ENCODE data around the gene RAB12.
A peak's percentile ranks its signal among the peaks of the same experiment; 100 is the strongest.
"Not testable (repeated sequence)": the region's sequence is repeated elsewhere in the genome, so short reads cannot be mapped to it uniquely, and the experiment has no call there.

Gene RAB12

DNA sequence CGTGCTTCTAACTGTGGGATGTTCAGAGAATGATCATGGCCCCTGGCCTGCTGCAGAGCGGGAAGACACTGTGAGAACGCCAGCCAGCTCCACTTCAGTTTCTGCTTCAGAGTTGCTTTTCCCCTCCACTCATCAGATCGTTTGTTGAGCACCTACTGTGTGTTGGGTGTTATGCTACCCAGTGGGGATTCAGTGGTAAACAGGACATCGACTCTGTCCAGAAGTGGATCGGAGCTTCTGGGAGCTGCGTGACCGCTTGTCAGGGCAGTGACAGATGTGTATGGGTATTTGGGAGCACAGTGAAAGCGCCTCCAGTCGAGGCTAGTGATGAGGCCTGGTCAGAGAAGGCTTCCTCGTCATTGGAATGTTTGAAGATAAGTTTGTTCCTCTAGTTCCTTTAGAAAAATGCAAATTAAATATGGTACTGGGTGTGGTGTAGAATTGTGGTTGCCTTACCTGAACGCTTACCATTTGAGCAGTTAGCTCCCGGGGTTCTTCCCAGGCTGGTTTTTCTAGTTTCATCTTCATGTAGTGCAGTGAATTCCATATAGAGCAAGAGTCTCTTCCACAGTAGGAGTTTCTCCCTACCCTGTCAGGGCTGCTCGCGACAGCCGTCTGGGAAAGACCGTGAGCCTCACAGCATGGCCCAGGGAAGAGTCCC lies 2.8 kb downstream of the RAB12 start:
- DNase-seq (ENCODE audit: low spot score), result no peak

DNA sequence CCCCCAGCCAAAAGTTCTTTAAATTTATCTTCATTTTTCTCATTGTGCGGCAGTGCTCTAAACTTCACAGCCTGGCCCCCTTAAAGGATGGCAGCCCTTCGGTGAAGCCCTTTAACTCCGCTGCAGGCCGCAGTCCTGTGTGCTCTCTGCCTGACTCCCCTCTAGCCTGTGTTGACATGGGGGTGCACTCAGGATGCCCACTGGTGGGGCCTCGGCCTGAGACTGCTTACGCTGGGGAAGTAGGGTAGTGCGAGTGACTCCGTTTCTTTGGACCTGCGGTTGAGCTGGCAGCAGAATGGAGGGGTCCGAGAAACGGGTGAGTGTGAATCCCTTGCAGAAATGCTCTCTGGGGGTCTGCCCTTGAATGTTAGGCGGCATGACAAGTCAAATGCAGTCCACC lies 5.6 kb downstream of the RAB12 start:
- no peak for DNase-seq (ENCODE audit: low spot score)

DNA sequence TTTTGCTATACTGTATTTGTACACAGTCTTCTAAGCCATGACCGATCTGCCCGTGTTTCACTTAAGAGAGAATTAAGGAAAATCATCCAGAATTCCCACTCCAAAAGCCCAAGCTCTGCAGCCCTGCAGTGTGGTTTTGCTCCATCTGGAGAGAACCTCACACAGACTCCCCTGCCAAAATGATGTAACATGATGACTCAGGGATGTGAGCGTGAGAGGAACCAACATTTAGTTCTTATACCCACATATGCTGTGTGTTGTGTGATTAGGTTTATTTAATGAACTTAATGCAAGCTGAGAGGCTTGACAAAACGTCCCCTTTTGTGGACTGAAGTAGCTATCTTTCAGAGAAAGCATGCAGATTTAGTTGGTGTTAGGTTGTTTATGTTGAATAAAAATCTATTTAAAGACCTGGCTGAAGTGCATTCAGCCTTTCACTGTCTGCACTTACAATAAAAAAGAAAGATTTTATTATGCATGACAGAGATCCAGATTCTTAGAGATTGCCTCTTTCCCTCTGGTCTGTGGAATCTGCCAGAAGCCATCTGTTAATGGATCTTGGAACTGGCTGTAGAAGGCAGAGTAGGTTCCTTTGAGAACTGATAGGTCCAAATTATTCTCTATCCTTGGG lies 6.3 kb downstream of the RAB12 start:
- peak; percentile 45 for DNase-seq (ENCODE audit: low spot score)

DNA sequence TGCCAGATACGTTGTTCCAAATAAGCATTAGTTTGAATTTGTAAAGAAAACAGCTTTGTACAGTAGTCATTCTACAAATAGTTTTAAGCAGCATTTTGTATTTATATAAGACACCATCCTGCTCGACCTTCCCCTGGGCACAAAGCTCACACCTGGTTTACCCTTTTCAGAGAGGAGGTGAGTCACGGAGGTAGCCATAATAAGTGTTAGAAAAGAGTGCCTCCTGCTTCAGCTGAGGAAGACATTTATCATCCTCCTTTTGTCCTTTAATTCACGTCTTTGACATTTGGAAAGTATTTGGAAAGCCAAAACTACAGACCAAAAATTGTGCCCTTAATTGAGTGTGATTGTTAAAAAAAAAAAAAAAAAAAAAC lies 6.8 kb downstream of the RAB12 start:
- no peak for DNase-seq (ENCODE audit: low spot score)

DNA sequence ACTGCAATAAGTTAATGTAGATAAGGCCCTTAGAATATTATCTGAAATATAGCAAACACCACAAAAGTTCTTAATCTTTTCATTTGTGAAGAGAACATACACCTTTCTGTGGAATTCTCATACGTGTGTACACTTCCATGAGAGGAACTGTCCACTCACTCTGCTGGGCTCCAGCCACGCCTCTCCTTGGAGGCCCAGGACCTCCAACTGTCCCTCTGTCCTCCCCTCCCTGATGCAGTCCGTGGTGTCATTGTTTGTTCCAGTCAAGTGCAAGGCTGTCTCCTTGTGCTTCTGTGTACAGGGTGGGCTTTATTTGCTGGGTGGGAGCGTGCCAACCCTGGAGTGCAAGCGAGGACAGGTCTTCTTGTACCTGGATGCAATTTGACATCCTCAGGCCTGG lies 8.7 kb downstream of the RAB12 start:
- no peak for DNase-seq (ENCODE audit: low spot score)

DNA sequence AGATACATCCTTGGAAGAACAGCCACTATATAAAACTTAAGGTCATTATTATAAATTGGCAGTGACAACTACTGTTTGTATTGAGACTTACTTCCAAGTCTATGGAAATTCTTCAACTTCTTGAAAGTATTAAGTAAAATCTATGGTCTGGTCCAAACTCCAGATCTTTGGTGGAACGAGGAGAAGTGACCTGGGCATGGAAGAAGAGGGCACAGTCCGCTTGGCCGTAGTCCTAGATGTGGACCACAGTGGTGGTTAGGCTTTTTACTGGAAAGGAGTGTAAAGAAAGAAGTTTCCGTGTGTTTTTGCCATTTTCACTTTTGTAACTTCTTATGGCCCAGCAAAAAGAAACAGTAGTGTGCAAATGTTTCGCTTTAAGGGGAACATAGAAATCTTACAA lies 9.8 kb downstream of the RAB12 start:
- no peak for DNase-seq (ENCODE audit: low spot score)

DNA sequence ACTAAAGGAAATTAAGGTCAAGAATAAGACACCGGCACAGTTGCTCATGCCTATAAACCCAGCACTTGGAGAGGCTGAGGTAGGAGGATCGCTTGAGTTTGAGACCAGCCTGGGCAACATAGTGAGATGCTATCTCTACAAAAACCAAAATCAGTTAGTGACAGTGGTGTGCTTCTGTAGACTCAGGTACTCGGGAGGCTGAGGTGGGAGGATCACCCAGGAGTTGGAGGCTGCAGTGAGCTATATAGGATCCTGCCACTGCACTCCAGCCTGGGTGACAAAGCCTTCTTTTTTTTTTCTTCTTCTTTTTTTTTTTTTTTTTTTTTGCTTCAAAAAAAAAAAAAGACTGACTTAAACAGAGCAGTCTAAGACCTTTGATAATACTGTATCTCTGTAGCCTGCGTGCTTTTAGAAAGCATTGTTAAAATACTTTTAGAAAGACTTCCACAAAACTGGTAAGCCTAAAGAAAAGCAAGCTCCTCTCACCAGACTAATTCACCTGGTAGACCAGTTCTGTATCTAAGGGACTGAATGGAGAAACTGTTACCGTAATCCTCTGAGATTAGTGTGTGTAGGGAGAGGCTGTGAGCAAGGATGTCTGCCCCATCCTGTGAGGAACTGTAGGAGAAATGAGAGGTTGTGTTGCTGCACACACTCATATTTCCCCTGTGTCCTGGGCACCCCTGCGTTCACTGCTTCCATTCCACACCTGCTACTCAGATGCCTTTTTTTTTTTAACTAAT lies 10.8 kb downstream of the RAB12 start:
- no peak for DNase-seq (ENCODE audit: low spot score)

DNA sequence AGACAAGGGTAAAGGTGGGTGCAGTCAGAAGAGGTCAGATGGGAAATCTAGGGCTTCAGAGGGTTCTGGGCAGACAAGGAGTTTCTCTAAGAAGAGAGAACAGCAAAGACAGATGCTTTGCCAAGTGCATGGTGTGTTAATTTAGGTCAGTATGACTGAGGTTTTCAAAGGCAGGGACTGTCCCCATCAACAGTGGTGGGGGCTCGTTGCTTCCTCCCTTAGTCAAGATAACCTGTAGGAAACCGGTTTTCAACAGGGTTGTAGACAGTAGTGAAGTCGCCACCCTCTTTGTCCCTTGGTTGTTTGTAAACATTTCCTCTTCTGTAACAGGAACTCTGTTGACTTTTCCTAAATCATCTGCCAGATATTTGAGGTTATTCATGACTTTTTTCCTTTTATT lies 11.6 kb downstream of the RAB12 start:
- no peak for DNase-seq (ENCODE audit: low spot score)

DNA sequence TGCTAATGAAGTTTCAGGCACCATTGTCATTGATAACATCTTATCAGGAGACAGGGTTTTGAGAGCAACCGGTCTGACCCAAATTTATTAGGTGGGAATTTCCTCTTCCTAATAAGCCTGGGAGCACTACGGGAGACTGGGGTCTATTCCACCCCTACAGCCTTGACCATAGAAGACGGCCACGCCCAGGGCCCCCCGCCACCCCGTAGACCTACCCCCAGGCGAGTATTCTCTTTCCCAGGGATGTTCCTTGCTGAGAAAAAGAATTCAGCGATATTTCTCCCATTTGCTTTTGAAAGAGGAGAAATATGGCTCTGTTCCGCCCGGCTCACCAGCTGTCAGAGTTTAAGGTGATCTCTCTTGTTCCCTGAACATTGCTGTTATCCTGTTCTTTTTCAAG lies 13.4 kb downstream of the RAB12 start:
- DNase-seq (ENCODE audit: low spot score), result not testable (repeated sequence)

DNA sequence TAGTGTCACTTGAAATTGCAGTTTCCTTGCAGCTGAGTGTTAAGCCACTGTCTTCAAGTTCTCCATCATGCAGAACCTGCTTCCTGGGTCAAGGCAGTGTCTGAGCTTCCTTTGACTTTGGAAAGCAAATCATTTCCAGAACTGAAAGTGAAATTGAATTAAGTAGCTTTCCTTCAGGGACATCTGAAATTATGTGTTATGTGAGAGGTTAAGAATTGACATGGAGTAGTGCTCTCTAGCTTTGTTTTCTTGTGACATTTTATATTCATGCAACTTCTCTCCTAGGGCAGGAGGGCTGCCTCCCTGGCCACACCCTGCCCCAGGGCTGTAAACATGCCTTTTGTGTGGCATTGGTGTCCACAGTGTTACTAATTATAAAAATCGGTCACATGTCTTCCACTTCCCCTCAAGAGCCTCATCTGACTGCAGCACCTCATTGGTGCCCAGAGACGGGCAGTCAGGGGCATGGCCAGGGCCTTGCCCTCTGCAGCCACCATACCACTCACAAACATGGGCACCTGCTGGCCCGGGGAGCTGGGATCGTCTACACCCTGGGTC lies 14.4 kb downstream of the RAB12 start:
- DNase-seq (ENCODE audit: low spot score), result peak; percentile 19

DNA sequence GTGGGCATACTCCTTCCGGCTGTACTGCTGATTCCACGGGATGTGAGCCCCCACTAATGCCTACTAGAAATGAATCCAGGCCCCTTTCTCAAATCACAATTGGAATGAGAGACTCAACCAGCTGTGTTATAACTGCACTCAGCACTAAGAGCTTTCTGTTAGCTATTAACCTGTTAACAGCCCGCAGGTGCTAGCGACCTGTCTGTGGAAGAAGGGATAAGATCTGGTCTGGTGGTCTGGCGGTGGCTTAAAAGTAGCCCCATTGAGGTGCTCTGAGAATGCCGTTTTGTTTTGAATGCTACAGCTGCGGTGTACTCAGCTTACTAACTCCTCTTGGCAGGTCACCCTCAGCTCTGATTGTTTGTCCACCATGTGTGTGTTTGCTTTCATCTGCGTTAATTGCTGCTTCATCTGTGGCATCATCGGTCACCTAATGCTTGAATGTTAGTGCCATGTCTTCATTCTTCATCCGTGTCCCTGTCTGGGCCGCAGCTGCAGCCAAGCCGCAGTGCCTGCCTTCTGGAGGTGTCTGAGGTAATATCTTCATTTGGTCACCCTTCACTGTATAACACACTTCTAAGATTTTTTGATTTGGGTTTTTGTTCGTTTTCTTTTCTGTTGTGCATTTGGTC lies 16.3 kb downstream of the RAB12 start:
- DNase-seq (ENCODE audit: low spot score), result no peak

DNA sequence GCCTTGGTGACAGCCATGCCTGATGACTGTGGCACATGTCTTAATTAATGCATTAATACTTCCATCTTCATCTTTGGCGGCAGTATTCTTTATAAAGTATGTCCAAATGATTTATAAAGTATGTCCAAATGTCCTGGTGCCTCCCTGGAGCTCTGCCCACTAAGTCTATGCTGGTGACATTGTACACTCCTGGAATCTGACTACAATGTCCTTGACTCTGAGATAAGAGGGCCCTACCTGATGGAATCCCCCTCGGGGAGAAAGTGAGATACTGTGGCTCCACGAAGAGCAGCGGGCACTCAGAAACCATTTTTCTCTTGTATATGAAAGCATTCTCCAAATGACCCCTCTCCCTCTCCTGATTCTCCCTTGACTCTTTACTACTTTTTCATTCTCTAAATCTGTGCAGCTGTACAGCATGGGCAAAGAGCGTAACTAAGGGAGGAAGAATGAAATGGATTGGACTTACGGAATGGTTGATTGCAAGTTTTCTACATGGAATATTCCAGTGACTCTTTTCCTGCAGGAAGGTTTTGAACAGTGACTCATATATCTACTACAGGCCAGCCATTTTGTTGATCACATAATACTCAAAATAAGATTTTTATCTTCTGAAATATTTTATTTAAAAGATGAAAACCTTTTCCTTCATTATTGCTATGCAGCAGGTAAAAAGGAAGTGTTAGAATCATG lies 17.3 kb downstream of the RAB12 start:
- no peak for DNase-seq (ENCODE audit: low spot score)

DNA sequence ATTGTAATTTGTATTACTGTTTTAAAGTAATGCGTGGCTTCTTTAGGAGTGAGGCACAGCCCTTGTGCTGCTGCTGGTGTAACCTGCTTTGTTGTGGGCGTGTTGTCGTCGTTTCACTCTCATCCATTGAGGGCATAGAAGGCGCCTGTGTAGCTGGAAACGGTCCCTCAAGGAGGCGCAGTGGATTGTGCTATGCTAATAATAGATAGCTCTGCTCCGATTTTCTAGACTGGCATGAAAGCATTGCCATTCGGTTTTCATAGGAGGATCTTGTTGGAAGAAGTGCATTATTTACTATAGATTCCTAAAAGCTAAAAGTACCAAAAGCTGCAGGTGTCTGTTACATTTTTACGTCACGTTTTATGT lies 17.9 kb downstream of the RAB12 start:
- no peak for DNase-seq (ENCODE audit: low spot score)

DNA sequence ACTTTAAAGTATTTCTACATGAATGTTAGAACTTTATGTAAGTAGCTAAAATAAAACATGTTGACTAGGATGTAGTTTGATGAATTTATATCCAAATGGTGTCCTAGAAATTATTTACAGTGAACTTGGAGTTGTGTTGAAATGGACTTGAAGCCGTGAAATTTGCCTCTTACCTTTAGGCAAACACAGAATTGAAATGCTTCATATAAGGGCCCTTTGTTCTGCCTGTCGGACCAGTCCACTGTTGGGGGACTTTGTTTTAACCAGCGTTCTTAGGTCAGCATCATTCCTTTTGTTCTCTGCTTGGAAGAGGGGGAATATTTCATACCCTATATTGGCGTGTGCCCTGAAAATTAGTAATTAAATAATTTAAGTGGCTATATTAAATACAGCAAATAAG lies 18.3 kb downstream of the RAB12 start:
- DNase-seq (ENCODE audit: low spot score), result no peak

DNA sequence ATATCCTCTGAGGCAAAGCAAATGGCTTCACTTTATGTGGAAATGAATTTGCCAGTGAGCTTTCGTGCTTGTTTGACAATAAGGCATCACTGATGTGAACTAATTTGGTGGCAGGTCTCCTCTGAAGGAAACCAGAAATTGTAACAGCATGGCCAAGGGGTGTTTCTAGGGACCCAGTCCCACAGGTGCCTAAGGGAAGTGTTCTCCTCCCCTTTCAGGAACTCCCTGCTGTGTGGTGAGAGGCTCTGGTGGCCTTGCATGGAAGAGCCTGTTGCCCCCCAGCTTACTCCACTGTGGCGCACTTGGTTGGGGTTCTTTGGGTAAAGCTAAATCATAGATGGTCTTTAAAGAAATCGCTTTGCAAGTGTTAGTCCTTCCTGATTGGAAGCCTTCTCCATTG lies 20.4 kb downstream of the RAB12 start:
- no peak for DNase-seq (ENCODE audit: low spot score)

DNA sequence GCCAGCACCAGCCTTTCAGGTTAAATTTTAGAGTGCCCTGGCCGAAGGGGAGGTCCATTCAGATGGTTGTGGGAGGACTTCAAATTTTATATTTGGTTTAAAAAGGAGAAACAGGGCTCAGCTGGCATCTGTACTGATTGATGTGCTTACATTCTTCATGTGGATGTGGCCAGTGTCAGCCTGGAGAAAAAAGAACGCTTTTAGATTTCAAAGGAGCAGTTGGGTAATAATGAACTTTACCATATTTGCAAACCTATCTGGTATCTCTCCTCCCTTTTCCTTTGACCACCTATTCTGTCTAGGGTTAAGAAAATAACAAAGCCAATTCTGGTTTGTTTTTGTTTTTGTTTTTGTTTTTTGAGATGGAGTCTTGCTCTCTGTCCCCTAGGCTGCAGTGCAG lies 21.3 kb downstream of the RAB12 start:
- no peak for DNase-seq (ENCODE audit: low spot score)

DNA sequence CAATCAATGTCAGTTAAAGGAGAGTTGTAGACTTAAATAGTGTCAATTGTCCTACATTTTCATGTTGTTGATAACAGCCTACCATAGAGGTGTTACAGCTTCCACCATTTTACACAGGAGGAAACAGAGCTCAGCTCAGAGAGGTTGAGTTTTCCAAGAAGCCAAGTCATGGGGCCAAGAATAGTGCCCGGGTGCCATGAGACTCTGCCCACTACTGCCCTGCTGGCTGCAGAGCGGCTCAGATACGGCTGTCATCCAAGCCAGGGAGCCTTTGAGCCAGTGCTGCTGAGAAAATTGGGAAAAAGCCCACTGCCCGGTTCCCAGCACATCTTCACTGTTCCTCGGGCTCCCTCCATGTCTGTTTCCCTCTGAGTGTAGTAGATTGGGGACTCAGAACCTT lies 22.0 kb downstream of the RAB12 start:
- DNase-seq (ENCODE audit: low spot score), result no peak

DNA sequence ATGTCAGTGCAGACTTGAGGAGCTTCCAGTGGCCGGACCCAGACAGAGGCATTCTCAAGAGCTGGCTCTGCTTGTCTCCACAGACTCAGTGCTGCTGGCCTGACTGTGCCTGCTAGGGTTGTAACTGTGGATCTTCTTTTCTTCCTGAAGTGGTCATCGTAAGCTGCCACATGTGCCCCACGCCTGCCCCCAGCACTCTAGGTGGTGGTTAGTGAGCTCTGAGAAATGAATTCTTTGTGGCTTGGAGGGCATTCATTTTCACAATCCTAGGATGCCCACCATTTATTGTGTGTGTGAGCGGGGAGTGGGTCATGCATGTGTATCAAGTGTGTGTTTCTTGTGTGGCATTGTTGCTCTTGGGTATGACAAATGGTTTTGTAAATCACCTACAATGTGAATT lies 23.1 kb downstream of the RAB12 start:
- DNase-seq (ENCODE audit: low spot score), result no peak

DNA sequence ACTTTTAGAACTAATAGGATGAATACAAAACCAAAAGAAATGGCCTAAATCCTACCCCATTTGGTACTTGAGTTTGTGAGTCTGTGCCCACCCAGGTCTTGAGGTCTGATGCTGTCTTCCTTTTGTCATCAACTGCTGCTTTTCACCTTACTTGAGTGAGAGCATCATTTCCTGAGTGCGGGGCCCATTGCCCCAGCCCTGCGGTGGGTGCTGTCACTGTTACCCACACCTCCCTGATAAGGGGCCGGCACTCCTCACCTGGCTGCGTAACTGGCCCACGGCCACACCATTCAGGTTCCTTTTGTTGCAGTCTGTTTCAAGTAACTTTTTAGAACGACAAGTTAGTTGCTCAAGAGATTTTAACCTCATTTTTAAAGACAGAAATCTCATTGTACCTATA lies 25.3 kb downstream of the RAB12 start:
- no peak for DNase-seq (ENCODE audit: low spot score)

DNA sequence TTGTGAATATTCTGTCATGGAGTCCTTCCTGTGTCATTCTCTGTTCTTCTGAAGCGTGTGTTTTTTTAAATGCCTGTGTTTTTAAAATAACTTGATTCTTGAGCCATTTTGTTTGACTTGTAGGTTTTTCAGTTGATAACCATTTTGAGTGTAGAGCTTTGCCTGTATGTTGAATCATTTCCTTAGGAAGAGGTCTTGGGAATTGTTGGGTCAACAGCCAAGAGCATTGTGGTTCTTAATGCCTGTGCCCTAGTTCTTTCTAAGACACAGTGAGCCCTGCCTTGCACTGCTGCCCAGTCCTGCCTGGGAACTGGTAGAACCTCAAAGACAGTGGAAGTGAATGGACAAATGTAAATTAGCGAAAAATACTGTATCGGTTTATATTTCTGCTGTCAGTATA lies 25.9 kb downstream of the RAB12 start:
- DNase-seq (ENCODE audit: low spot score), result no peak

DNA sequence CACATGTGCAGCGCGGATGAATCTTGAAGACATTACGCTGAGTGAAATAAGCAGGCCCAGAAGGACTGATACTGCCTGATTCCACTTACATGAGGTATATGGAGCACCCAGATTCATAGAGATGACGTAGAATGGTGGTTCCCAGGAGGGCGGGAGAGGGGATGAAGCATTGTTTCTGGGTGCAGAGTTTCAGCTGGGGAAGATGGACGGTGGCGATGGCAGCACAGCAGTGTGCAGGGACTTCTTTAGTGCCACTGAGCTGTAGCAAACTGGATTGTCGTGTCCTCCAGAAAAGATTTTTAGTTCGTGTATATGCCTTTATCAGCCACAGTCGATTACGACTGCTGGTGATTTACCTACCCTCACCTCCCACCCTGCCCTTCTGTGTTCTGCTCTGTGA lies 30.5 kb downstream of the RAB12 start:
- no peak for DNase-seq (ENCODE audit: low spot score)

DNA sequence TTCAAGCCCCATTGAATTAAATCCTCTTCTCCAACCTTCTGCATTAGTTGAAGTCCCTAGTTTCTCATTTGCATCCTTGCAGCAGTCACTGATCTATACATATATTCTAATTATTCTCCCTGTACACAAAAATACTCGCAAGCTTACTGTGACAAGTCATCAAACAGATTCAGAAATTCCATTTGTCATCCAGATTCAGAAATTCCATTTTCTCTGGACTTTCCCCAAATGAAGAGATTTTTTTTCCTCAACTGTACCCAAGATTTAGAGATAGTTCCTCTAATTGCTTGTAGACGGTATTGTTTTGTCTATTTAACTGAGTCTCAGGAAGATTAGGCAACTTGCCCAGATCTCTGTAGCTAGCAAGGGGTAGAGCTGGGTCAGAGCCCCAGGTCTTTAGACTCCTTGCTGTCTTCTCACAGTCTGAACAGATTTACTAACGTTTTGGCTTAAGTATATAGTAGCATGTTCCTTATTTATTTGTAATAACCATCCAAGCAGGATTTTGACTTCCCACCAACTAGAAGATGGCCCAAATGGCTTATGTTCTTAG lies 34.2 kb downstream of the RAB12 start:
- no peak for DNase-seq (ENCODE audit: low spot score)

Data from SW480 (cell line).